Retinal pigment epithelial cell (primary cell): ENCODE data around the gene OR6X1.

Source experiments
- DNase-seq: peaks from one replicate; pipeline ENCODE4 v3.0.0-alpha.2; 2010; ENCODE audit warnings: low read depth
- H3K4me3 ChIP-seq: 2 replicates; pipeline ENCODE4 v1.5.1; 2011; ENCODE audit warnings: mild to moderate bottlenecking, low read length, control low read depth, moderate library complexity
- CTCF ChIP-seq: conservative IDR thresholded peaks from 2 replicates; pipeline ENCODE4 v1.5.1; 2011; ENCODE audit warnings: low read depth, low read length, control low read depth, inconsistent platforms

The OR6X1 gene

GRCh38 chr11:123704341-123704740, 50.0 kb downstream of the OR6X1 start:
- TF ChIP-seq CTCF = no peak
- DNase-seq = no peak
- no peak overlapping the region for H3K4me3 ChIP-seq
